HG03108 (cell line): ENCODE data around the gene MUC7.
"Not testable (repeated sequence)": the region's sequence is repeated elsewhere in the genome, so short reads cannot be mapped to it uniquely, and the experiment has no call there.

ENCODE experiments used
- ATAC-seq: cut with Tn5 transposase; IDR thresholded peaks from one replicate; pipeline ENCODE4 v1.9.1; 2021; ENCODE audit warnings: moderate library complexity; ENCODE audit not compliant: unreplicated experiment

MUC7 gene

GRCh38 chr4:70471897-70472296, at the start of gene MUC7:
Gene MUC7 (plus strand): TSS chr4:70472197. CDS start chr4:70474022, 1,825 bp downstream.
- ATAC-seq = no peak

- ATAC-seq = no peak
Measured at GRCh38 chr4:70425306-70425705, 46.7 kb upstream of the MUC7 start.

GRCh38 chr4:70426789-70427188, 45.2 kb upstream of the MUC7 start:
- no peak for ATAC-seq

GRCh38 chr4:70437197-70437596, 34.8 kb upstream of the MUC7 start:
- no peak for ATAC-seq

GRCh38 chr4:70442474-70442873, 29.5 kb upstream of the MUC7 start:
- ATAC-seq = no peak

GRCh38 chr4:70443329-70443728, 28.7 kb upstream of the MUC7 start:
- no peak for ATAC-seq

- peak; percentile 66 for ATAC-seq
Measured at GRCh38 chr4:70449220-70449619, 22.8 kb upstream of the MUC7 start.

GRCh38 chr4:70452946-70453345, 19.1 kb upstream of the MUC7 start:
- no peak for ATAC-seq

- no peak for ATAC-seq
Measured at GRCh38 chr4:70463335-70463734, 8.7 kb upstream of the MUC7 start.

GRCh38 chr4:70473679-70474078, 1.7 kb downstream of the MUC7 start:
- no peak for ATAC-seq

GRCh38 chr4:70488748-70489147, 16.8 kb downstream of the MUC7 start:
- ATAC-seq = no peak

GRCh38 chr4:70496231-70496630, 24.2 kb downstream of the MUC7 start:
- ATAC-seq = no peak

- ATAC-seq = not testable (repeated sequence)
Measured at GRCh38 chr4:70501838-70502237, 29.8 kb downstream of the MUC7 start.

- ATAC-seq = no peak
Measured at GRCh38 chr4:70504733-70505132, 32.7 kb downstream of the MUC7 start.

- peak; percentile 80 for ATAC-seq
Measured at GRCh38 chr4:70505151-70505748, 33.3 kb downstream of the MUC7 start.

GRCh38 chr4:70508801-70509200, 36.8 kb downstream of the MUC7 start:
- ATAC-seq = no peak

GRCh38 chr4:70511365-70511764, 39.4 kb downstream of the MUC7 start:
- no peak for ATAC-seq

GRCh38 chr4:70515367-70516250, 43.6 kb downstream of the MUC7 start:
- no peak for ATAC-seq

- no peak for ATAC-seq
Measured at GRCh38 chr4:70518269-70518668, 46.3 kb downstream of the MUC7 start, which contains the start of gene AMTN. Gene AMTN (plus strand): TSS chr4:70518569. CDS start chr4:70518778, 209 bp downstream.

- no peak for ATAC-seq
Measured at GRCh38 chr4:70518716-70519115, 46.7 kb downstream of the MUC7 start.

GRCh38 chr4:70522626-70523025, 50.6 kb downstream of the MUC7 start:
- no peak for ATAC-seq

- no peak for ATAC-seq
Measured at GRCh38 chr4:70530997-70531396, 59.0 kb downstream of the MUC7 start.
